ENCODE data around the gene CTNNA1.

DNA sequence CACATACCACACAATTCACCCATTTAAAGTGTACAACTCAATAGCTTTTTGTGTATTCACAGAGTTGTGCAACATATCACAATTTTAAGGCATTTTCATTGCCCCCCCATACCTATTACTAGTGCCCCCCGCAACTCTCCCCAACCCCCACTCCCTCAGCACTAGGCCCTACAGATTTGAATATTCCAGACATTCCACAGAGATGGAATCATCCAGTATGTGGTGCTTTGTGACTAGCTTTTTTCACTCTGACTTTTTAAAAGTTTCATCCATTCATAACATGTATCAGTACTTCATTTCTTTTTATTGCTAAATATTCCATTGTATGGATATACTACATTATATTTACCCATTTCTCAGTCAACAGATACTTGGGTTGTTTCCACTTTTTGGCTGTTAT, 224.9 kb downstream of the CTNNA1 start:
- TF ChIP-seq EZH2phosphoT487 (IDR thresholded peaks at IDR 0.05; ENCODE audit: insufficient read depth, low read depth) (no peak), EZH2 (IDR thresholded peaks at IDR 0.05; ENCODE audit: insufficient read depth, poor library complexity, severe bottlenecking) (no peak)
